Measurements from ENCODE around the gene RTP3.
"Not testable (repeated sequence)": the region's sequence is repeated elsewhere in the genome, so short reads cannot be mapped to it uniquely, and the experiment has no call there.

The RTP3 gene

DNA sequence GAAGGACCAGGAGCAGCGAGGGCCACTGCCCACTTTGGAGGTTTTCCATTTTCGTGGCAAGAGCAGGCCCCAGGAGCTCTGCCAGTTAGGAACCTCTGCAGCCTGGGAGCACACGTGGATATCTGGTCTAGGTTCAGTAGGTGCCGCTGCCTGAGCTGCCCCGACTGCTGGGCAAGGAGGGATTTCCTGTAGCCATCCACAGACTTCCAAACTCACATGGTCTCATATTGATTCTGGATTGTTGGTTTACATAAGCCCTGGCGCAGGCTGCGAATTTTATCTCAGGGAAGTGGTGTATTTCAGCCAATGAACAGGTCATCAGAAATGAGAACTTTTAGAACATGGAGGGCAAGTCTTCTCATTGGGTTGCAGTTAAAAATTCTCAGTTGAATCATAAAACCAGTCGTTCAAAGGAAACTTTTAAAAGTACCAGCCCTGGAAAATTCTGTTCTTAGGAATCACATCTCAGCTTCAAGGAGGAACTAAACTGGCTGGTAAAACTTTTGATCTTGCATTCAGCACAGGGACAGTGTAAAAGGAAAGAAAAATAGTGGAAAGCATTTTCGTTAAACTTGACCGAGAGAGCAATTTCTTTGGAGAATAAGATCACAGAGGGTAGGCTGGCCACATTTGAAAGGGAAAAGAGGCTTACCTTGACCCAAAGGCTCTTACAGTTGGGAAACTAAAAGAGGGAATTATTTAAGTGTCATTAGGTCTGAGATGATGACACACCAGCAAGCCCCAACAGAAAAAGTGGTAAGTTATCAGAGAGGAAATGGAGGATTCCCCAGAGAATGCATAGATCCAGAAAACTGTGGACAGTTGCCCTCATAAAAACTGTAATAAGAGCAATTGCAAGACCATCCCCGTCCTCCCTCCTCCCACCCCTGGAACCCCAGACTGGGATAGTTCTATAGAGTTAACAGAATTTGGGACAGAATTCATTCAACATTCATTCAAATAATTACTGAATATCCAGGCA, 6.4 kb upstream of the RTP3 start:
- DNase-seq: no peak

DNA sequence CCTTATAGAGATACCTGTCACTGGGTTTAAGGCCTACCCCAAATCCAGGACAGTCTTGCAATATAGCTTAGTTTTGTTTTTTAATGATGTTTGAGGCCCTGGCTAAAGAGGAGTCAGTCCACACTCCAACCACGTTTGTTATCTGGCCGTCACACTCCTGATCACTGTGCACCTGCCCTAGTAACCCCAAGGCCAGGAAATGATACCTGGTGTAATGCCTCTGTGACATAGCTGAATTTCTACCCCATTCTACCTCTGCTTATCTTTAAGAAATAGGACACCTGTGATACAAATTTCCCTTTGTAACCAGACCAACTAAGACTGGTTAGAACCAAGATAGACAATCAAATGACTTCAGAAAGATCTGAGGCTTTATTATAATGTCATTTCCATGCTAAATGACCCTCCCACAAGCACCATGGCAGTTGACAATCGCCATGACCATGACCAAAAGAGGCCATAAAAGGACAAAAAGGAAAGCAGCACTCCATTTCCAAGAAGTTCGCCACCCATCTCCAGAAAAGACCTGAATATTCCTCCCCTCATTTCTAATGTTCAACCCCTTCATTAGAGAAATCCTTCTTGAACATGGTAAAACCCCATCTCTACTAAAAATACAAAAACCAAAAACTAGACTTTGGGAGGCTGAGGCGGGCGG, 4.8 kb upstream of the RTP3 start:
- DNase-seq: no peak

DNA sequence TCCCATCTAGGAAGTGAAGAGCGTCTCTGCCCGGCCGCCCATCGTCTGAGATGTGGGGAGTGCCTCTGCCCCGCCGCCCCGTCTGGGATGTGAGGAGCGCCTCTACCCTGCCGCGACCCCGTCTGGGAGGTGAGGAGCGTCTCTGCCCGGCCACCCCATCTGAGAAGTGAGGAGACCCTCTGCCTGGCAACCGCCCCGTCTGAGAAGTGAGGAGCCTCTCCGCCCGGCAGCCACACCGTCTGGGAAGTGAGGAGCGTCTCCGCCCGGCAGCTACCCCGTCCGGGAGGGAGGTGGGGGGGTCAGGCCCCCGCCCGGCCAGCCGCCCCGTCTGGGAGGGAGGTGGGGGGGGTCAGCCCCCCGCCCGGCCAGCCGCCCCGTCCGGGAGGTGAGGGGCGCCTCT, 3.3 kb upstream of the RTP3 start:
- DNase-seq: not testable (repeated sequence)

DNA sequence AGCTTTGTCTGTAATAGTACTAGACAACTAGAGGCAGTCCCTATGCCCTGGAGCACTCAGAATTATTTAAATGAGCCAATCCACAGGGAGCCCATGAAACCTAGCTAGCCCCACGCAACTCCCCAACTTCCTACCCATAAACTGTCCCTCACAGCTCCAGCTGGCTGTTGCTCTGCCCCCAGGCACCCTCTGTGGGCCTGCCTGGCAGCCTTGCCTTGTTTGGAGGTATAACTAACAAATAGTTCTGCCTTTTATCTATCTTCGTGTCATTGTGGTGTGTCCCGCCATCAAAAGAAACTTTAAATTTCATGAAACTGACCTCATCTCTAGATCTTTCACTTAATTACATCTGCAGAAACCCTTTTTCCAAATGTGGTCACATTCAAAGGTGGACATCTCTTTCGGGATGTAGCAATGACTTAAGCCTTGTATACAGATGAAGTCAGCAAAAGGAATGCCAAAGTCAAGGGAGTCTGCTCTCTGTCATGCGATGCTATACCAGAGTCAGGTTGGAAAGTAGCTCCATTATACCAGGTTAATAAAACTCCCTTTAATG, 1.8 kb upstream of the RTP3 start:
- DNase-seq: no peak

DNA sequence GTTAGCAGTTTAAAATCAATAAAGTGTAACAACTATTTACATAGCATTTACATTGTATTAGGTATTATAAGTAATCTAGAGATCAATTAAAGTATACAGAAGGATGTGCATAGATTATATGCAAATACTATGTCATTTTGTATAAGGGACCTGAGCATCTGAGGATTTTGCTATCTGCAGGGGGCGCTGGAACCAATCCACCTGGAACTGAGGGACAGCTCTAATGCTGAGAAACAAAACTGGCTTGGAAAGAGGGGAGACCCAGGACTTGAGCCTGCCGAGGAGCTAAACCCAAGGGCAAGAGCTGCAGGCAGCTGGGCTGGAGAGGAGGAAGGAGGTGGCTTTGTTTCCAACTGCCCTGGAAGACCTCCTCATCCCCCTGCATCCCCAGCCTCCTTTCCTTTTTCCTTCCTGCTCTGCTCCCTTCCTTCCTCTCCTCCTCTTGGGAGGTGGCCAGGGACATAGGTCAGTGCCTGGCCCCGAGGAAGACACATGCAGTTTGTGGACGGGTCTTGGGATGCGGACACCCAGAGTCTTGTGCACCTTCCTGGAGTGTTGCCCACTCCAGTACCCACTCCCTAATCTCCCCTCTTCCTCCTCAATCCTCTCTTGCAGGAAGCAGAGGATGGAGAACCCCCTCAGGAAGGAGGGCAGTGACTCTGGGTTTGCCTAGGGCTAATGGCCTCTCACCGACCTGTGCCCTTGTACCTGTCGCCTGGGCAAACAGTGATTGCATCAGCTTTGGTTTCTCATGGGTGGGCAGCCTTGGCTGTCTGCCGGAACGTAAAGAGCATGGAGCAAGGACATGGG, 825 bp upstream of the RTP3 start:
- peak; percentile 33 for DNase-seq

DNA sequence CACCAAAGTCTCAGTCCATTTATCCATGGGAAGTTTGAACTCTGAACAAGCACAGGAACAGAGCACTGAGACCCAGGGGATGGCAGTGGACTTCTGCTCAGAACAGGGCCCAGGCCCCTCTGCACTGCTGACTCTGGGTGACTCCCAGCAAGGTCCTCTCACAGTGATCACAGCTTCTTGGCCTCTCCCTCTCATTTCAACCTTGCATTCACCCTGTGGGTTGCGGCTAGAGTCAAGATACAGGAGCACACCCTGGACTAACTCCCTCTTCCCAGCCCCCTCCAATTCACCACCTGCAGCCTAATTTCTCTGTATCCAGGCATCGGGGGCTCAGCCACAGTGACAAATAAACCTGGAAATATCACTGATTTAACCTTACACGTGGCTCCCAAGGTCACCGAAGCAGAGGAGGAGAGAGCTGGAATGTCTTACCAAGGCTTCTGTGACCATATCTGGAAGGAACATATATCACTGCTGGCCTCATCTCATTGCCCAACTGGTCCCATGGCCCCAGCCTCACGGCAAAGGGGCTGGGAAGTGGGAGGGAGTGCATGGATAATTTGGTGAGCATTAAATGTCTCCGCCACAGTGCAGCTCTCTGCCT, 1.2 kb downstream of the RTP3 start:
- DNase-seq: no peak

DNA sequence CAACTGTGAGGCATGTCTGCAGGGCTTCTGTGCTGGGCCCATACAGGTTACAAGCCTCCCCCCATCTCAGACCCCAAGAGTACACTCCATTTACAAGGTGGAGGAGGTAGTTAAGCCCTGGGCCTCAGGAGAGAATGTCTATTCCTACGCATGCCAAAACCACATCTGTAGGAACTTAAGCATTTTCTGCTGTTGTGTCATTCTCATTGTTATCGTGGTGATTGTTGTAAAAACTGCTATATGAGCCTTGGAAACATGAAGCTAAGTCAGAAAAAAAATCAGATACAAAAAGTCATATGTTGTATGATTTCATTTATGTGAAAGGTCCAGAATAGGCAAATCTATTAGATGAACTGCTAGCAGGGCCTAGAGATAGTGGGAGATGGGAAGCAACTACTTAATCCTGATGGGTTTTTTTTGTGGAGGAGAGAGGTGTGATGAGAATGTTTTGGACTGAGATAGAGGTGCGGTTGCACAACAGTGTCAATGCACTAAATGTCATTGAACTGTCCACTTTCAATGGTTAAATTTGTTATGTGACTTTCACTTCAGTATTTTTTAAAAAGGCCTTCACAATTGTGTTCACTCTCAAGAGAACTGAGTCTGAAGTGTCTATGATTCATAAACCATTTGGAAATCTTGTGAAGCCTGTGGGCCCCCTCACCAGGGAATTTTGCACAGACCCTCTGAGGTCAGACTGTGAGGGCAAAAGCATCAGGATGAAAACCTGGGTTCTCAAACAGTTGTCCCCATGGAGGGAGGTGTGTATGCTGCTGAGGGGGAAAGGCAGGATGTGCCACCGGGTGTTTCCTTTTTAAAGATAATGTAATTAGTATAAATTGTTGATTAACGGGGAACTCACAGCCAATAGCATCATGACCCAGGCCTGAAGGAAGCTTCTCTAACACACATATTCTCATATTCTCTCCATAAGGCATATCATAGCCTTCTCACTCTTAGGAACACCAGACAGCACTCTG, 3.2 kb downstream of the RTP3 start:
- DNase-seq: no peak

DNA sequence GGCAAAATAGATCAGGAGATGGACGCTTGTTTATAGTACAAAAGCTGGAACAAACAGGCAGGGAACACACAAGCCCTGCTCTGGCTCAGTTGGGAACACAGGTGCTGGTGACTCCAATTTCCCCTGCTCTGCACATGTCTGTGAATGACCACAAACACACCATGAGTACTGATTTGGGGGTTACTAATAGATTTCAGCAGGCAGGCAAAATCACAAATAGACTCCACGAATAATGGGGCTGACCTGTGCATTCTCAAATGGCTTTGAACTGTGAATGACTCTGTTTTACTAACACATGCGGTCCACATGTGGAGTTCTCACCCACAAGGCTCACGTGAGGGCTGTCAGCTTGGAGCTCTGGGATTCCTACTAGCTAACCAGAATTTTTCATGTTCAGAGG, 3.9 kb downstream of the RTP3 start:
- DNase-seq: no peak

DNA sequence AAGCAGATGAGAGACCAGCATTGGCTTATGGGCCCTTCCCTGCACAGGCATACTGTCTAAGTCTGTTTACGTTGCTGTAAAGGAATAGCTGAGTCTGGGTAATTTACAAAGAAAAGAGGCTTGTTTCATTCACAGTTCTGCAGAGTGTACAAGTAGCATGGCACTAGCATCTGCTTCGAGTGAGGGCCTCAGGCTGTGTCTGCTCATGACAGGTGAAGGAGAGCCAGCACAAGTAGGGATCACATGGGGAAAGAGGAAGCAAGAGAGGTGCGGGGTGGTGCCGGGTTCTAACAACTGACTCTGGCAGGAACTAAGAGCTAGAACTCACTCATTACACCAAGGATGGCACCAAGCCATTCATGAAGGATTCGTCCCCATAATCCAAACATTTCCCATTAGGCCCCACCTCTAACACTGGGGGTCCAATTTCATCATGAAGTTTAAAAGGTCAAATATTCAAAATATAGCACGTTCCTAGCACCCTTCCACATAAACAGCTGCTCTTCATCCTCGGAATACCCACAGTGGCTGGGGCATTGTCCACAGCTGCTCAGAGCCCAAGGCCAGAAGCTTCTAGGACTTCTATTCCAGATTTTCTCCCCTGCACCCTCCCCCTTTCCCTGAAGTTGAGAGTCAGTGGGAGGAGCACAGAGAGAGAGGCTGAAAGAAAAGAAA, 5.6 kb downstream of the RTP3 start:
- DNase-seq: no peak

DNA sequence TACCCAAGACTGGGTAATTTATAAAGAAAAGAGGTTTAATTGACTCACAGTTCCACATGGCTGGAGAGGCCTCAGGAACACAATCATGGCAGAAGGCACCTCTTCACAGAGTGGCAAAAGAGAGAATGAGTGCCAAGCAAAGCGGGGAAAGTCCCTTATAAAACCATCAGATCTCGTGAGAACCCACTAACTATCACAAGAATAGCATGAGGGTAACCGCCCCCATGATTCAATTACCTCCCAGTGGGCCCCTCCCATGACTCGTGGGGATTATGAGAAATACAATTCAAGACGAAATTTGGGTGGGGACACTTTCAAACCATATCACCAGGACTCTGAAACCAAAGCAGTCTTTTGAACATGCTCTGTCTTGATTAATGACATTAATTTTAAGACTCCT, 7.0 kb downstream of the RTP3 start:
- peak; percentile 33 for DNase-seq

DNA sequence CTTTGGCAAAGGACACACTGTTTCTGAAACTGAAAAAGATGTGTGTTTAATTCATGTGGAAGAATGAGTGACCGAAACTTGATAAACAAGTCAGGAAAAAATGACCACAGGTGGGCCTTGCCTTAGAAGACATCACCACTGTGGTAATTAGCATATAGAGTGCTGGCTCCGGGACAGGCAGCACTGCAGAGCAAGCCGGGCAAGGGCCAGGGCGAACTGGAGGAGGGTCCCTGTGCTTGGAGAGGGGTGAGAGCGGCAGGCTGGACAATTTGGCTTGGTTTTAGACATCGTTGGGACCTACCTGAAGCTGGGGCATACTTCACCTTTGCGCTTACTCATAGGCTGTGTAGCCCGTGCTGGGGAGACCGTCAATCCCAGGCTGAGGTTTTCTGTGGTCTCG, 8.2 kb downstream of the RTP3 start:
- no peak for DNase-seq

DNA sequence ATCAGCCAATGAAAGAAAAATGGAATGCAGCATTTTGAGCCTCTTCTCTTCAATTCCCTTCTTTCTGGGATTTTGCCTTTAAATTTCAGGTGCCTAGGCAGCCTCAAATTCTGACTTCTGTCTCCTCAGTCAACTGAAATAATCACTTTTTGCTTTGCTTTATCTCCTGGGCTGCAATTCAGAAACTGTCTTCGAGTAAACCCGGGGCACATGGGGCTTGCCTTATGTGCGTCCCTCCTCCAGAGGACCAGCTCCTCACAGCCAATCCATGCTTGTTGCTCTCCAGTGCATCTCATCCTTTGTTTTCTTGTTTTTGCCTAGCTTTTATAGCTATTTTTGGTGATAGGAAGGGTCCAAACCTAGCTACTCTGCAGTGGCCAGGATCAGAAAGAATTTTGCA, 8.8 kb downstream of the RTP3 start:
- no peak for DNase-seq

DNA sequence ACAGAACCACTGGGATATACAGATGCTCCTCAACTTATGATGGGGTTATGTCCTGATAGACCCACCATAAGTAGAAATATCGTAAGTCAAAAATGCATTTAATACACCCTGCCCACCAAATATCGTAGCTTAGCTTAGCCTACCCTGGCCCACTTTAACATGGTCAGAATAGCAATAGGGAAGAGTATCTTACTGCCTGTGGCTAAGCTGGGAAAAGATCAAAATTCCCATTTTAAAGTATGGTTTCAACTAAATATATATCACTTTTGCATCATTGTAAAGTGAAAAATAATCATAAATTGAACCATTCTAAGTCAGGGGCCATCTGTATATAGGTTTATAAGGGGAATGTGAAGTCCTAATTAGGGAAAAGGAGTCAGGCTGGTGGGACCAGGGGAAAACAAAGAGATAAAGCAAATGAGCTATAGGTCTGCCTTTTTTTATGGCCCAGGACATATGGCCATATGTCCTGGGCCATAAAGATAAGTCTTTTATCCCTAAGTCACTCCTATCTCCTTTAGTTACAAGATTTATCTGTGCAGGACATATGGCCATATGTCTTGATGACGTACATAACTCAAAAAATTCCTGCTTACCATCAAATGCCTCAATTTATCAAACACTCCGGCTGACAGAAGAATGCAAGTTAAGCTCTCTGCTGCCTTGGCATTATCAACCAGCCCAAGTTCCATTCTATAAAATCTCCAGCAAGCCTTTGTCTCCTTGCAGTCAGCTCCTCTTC, 11.2 kb downstream of the RTP3 start:
- DNase-seq: no peak

DNA sequence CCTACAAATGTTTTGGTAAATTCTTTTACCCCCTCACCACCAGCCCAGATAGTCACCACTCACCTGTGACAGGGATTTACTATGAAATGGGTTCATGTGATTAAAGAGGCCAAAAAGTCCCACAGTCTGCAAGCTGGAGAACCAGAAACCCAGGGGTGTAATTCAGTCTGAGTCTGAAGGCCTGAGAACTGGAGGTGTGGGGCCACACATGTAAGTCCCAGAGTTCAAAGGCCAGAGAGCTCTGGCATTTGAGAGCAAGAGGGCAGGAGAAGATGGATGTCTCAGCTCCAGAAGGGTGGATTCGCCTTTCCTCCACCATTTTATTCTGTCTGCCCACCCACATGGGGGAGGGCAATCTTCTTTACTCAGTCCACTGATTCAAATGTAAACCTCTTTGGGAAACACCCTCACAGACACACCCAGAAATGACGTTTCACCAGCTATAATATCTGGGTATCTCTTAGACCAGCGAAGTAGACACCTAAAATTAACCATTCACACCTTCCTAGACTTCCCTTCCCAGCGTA, 11.9 kb downstream of the RTP3 start:
- no peak for DNase-seq

DNA sequence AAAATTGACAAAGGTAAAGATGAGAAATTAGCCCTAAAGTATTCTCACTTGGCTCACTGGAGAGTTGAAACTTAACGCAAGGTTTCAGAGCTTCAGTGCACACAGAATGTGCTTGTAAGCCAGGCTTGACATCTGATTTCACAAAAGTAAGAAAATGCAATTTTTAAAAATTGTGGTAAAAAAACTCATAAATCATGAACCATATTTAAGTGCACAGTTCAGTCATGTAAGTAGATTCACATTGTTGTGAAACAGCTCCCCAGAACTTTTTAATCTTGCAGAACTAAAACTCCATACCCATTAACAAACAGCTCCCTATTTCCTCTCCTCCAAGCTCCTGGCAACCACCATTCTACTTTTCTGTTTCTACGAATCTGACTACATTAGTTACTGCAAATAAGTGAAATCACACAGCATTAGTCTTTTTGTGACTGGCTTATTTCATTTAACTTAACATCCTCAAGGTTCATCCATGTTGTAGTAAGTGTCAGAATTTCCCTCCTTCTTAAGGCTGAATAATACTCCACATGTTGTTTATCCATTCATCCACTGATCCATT, 14.5 kb downstream of the RTP3 start:
- DNase-seq: no peak

DNA sequence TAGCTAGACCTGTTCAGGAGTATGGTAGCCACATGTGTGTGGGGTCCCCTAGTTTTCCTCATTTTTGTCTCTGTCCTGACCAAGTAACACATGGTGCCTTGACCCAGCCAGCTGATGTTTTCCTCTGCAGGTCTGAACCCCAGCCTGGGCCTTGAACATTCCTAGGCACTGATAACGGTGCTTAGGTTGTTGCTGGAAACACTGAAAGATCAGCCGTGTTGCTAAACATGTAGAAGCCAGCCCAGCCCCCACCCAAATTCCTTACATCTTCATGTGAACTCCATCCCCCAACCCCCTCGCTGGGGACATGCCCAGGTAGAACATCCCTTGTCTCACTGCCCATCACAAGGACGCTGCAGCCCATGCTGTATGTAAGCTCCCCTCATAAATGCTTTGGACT, 18.7 kb downstream of the RTP3 start:
- DNase-seq: no peak

DNA sequence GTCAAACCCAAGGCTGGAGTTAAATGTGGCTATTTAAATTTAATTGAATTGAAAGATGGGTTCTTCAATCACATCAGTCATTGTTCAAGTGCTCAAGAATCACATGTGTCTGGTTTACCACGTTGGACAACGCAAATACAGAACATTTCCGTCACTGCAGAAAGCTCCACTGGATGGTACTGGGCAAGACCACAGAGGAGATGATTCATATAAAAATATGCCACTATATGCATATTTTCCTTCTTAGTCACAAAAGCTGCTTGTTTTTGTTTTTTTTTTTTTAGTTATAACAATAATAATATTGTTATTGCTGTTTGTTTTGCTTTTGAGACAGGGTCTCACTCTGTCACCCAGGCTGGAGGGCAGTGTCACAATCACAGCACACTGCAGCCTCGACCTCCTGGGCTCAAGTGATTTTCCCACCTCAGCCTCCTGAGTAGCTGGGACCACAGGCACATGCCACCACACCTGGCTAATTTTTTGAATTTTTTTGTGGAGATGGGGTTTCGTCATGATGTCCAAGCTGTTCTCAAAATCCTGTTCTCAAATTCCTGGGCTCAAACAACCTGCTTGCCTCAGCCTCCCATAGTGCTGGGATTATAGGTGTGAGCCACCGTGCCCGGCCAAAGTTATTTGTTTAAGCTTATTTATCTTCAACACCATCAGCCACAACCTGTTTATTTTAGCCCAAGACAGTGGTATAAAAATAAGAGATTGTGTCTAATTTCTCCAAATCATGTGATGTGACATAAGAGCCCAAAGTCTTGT, 19.4 kb downstream of the RTP3 start:
- DNase-seq: no peak

DNA sequence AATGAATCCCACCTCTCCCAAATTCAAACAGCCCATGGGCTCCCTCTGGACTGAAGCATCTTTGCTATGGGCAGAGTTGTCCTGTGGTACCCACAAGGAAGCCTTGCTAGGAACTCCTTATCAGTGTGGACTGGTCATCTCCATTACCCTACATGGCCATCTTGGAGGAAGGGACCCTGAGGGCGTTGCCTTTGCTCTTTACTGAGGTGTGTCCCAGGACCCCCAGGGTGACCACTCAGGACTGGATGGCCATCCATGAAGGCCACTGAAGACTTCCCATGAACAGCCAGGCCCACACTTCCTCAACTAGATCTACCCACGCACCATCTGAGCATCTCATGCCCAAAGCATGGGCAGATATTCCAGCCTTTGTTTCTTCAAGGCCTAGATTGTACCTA, 20.0 kb downstream of the RTP3 start:
- no peak for DNase-seq

DNA sequence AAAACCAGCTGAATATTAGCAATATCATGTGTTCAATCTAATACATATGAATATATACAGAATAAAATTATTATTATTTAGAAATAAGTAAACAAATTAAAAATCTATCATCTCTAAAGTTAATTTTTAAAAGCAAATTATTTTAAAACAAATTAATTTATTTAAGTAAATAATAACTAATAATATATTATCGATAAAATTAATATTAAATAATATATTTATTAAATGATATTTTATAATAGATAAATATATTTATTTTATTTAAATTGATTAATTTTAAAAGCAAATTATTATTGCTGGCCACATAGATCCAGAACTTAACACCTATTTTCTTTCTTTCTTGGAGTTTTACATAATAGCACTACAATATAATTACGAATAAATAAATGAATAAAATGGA, 22.2 kb downstream of the RTP3 start:
- no peak for DNase-seq

All from stimulated activated CD4-positive, alpha-beta T cell treated with anti-CD3 and anti-CD28 coated beads, Interleukin-12 subunit alpha, Interleukin-12 subunit beta, amount 100 ng/mL, for 4 hours (primary cell).